ENCODE results near the gene SUGCT. TPM values are rescaled to one million over a fixed set of nuclear protein-coding genes. Genes with fewer than 3 reads are reported as not detected.

Gene SUGCT
- total RNA-seq, 1 experiment from 2014 or later = 4.6 TPM

- TF ChIP-seq CREM (CRISPR knock-in tag; IDR thresholded peaks at IDR 0.05) (no peak), JAZF1 (CRISPR knock-in tag; IDR thresholded peaks at IDR 0.05) (no peak)
Measured at GRCh38 chr7:40468891-40469864, 334.4 kb downstream of the SUGCT start (continued).

GRCh38 chr7:40470091-40470592 lies 335.3 kb downstream of the SUGCT start:
- POLR2A ChIA-PET = no interaction called here
- DNase-seq (ENCODE audit: low spot score) (no peak), ATAC-seq (no peak)
- Mint-ChIP-seq H3K9me3 (no peaks in the 10 kb centered on the region), H3K4me3 (no peak overlapping the region), H3K4me1 (no peaks in the 10 kb centered on the region), H3K27me3 (ENCODE audit: low read depth) (no peaks in the 10 kb centered on the region), H3K27ac (no peak overlapping the region), H3K36me3 (no peaks in the 10 kb centered on the region)
- TF ChIP-seq ZNF532 (CRISPR knock-in tag; IDR thresholded peaks at IDR 0.05; ENCODE audit: borderline replicate concordance) = no peak
- CTCF ChIA-PET = no interaction called here

GRCh38 chr7:40470817-40471216 lies 336.0 kb downstream of the SUGCT start:
- POLR2A ChIA-PET = no interaction called here
- no peak overlapping the region for H3K4me3 Mint-ChIP-seq
- no peaks in the 10 kb centered on the region for H3K27me3 Mint-ChIP-seq (ENCODE audit: low read depth)
- no peak for DNase-seq (ENCODE audit: low spot score)
- H3K27ac Mint-ChIP-seq = no peak overlapping the region
- H3K36me3 Mint-ChIP-seq = no peaks in the 10 kb centered on the region
- TF ChIP-seq E2F5 (CRISPR knock-in tag; IDR thresholded peaks at IDR 0.05) = no peak
- TF ChIP-seq HMGXB4 (CRISPR knock-in tag; IDR thresholded peaks at IDR 0.05) = no peak
- TF ChIP-seq, protein P1, sequence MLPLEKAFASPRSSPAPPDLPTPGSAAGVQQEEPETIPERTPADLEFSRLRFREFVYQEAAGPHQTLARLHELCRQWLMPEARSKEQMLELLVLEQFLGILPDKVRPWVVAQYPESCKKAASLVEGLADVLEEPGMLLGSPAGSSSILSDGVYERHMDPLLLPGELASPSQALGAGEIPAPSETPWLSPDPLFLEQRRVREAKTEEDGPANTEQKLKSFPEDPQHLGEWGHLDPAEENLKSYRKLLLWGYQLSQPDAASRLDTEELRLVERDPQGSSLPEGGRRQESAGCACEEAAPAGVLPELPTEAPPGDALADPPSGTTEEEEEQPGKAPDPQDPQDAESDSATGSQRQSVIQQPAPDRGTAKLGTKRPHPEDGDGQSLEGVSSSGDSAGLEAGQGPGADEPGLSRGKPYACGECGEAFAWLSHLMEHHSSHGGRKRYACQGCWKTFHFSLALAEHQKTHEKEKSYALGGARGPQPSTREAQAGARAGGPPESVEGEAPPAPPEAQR (CRISPR knock-in tag; IDR thresholded peaks at IDR 0.05) = no peak
- TF ChIP-seq ZNF281 (CRISPR knock-in tag; IDR thresholded peaks at IDR 0.05) = no peak
- TF ChIP-seq ERG (CRISPR knock-in tag; IDR thresholded peaks at IDR 0.05) = no peak
- no peak for TF ChIP-seq ATF2 (CRISPR knock-in tag; IDR thresholded peaks at IDR 0.05; ENCODE audit: borderline replicate concordance, low read depth)
- no peak for TF ChIP-seq MAX (CRISPR knock-in tag; IDR thresholded peaks at IDR 0.05)
- no peak for TF ChIP-seq PRRX2 (CRISPR knock-in tag; IDR thresholded peaks at IDR 0.05)
- no peak for TF ChIP-seq ZNF512 (CRISPR knock-in tag; IDR thresholded peaks at IDR 0.05; ENCODE audit: borderline replicate concordance)
- no peak for TF ChIP-seq JAZF1 (CRISPR knock-in tag; IDR thresholded peaks at IDR 0.05)
- TF ChIP-seq ZBTB21 (CRISPR knock-in tag; IDR thresholded peaks at IDR 0.05; ENCODE audit: borderline replicate concordance) = no peak
- TF ChIP-seq CBFB (CRISPR knock-in tag; IDR thresholded peaks at IDR 0.05; ENCODE audit: low read depth) = no peak
- no peak for ATAC-seq
- no peaks in the 10 kb centered on the region for H3K4me1 Mint-ChIP-seq
- CTCF ChIA-PET = no interaction called here
- H3K9me3 Mint-ChIP-seq = no peaks in the 10 kb centered on the region
